Thyroid gland (tissue), 4 donors: ENCODE data around the gene RAD1.

ENCODE experiments used
- POLR2A ChIP-seq, 2 donors: fragments of 450-650 bp; IDR thresholded peaks; one replicate each; pipeline ENCODE4 v1.6.1; 2017; ENCODE audit warnings: antibody characterized with exemption in 2 of 2, mild to moderate bottlenecking in 2 of 2, moderate library complexity in 1 of 2
- TF ChIP-seq, protein P1 (sequence below), 6 experiments: fragments of 200-600 bp in 3 of 6; fragments of 450-650 bp in 3 of 6; sonication (generic) in 3 of 6; IDR thresholded peaks; one replicate each; pipeline ENCODE4 v1.5.1; 2016 to 2019; ENCODE audit warnings: antibody characterized with exemption in 6 of 6, mild to moderate bottlenecking in 2 of 6, inconsistent platforms in 1 of 6, moderate library complexity in 1 of 6

DNA sequence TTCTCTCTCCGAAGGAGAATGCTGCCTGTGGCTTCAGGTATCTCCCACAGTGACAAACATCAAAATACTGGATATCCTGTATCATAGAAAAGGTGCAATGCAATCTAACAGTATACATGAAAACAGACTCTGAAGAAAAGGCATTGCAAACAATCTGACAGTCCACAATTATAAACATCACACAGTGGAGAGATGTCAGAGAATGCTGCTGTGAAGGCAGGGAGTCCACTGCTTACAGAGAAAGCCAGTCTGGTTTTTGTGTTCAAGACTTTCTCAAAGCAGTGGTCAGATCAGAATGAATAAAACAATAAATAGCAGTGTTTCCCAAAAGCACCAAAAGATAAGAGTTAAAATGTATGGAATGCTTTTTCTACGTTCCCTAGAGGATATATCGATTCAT is 47.6 kb downstream of the RAD1 start:
- TF ChIP-seq, protein P1, sequence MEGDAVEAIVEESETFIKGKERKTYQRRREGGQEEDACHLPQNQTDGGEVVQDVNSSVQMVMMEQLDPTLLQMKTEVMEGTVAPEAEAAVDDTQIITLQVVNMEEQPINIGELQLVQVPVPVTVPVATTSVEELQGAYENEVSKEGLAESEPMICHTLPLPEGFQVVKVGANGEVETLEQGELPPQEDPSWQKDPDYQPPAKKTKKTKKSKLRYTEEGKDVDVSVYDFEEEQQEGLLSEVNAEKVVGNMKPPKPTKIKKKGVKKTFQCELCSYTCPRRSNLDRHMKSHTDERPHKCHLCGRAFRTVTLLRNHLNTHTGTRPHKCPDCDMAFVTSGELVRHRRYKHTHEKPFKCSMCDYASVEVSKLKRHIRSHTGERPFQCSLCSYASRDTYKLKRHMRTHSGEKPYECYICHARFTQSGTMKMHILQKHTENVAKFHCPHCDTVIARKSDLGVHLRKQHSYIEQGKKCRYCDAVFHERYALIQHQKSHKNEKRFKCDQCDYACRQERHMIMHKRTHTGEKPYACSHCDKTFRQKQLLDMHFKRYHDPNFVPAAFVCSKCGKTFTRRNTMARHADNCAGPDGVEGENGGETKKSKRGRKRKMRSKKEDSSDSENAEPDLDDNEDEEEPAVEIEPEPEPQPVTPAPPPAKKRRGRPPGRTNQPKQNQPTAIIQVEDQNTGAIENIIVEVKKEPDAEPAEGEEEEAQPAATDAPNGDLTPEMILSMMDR (IDR thresholded peaks at IDR 0.05), result no peak
- no peak for TF ChIP-seq POLR2A (IDR thresholded peaks at IDR 0.05)
